ENCODE results near the gene IRF7.
A peak's percentile ranks its signal among the peaks of the same experiment; 100 is the strongest.
"Not testable (repeated sequence)": the region's sequence is repeated elsewhere in the genome, so short reads cannot be mapped to it uniquely, and the experiment has no call there.

Gene IRF7

GRCh38 chr11:615504-616319 lies at the start of gene IRF7:
Gene IRF7, minus strand, starts transcription at chr11:615950. Its CDS starts 586 bp downstream, at chr11:615364.
- H3K4me3 Mint-ChIP-seq: peak within 1 kb of the TSS; percentile 85
- peaks cover 22% of the 10 kb centered on the region for H3K4me1 Mint-ChIP-seq
- peak; percentile 74 to 77 for DNase-seq (ENCODE audit: low spot score in 2 of 2)
- no peaks in the 10 kb centered on the region for H3K9me3 Mint-ChIP-seq
- H3K36me3 Mint-ChIP-seq (ENCODE audit: insufficient read depth): peaks cover 32% of the 10 kb centered on the region
- H3K27me3 Mint-ChIP-seq: no peaks in the 10 kb centered on the region
- ATAC-seq (replicated peaks; ENCODE audit: extremely low read depth, poor library complexity, severe bottlenecking): peak; percentile 79
- peak within 1 kb of the TSS; percentile 88 for H3K27ac Mint-ChIP-seq (ENCODE audit: low read depth)

GRCh38 chr11:665062-665703 lies 49.4 kb upstream of the IRF7 start:
- Mint-ChIP-seq H3K36me3 (ENCODE audit: insufficient read depth) (peaks cover 13% of the 10 kb centered on the region), H3K9me3 (no peaks in the 10 kb centered on the region), H3K4me1 (peaks cover 5% of the 10 kb centered on the region), H3K4me3 (no peak overlapping the region), H3K27ac (ENCODE audit: low read depth) (no peak overlapping the region), H3K27me3 (no peaks in the 10 kb centered on the region)
- no peak for DNase-seq (ENCODE audit: low spot score in 2 of 2)
- no peak for ATAC-seq (replicated peaks; ENCODE audit: extremely low read depth, poor library complexity, severe bottlenecking)

- no peak overlapping the region for H3K4me3 Mint-ChIP-seq
- DNase-seq (ENCODE audit: low spot score in 2 of 2): no peak
- no peak for ATAC-seq (replicated peaks; ENCODE audit: extremely low read depth, poor library complexity, severe bottlenecking)
- H3K27ac Mint-ChIP-seq (ENCODE audit: low read depth): no peak overlapping the region
- peaks cover 10% of the 10 kb centered on the region for H3K36me3 Mint-ChIP-seq (ENCODE audit: insufficient read depth)
- no peaks in the 10 kb centered on the region for H3K27me3 Mint-ChIP-seq
- H3K9me3 Mint-ChIP-seq: no peaks in the 10 kb centered on the region
- peaks cover 5% of the 10 kb centered on the region for H3K4me1 Mint-ChIP-seq
These were observed 47.0 kb upstream of the IRF7 start for GRCh38 chr11:662689-663274.

GRCh38 chr11:660681-661444 lies 45.1 kb upstream of the IRF7 start:
- no peak for ATAC-seq (replicated peaks; ENCODE audit: extremely low read depth, poor library complexity, severe bottlenecking)
- no peaks in the 10 kb centered on the region for H3K27me3 Mint-ChIP-seq
- H3K4me3 Mint-ChIP-seq: no peak overlapping the region
- peaks cover 5% of the 10 kb centered on the region for H3K4me1 Mint-ChIP-seq
- no peaks in the 10 kb centered on the region for H3K9me3 Mint-ChIP-seq
- no peak overlapping the region for H3K27ac Mint-ChIP-seq (ENCODE audit: low read depth)
- no peak for DNase-seq (ENCODE audit: low spot score in 2 of 2)
- peaks cover 8% of the 10 kb centered on the region for H3K36me3 Mint-ChIP-seq (ENCODE audit: insufficient read depth)

- ATAC-seq (replicated peaks; ENCODE audit: extremely low read depth, poor library complexity, severe bottlenecking): no peak
- DNase-seq (ENCODE audit: low spot score in 2 of 2): no peak
These were observed 44.5 kb upstream of the IRF7 start for GRCh38 chr11:660281-660680.

GRCh38 chr11:659532-660085 lies 43.9 kb upstream of the IRF7 start:
- Mint-ChIP-seq H3K9me3 (no peaks in the 10 kb centered on the region), H3K4me3 (no peak overlapping the region), H3K4me1 (peaks cover 5% of the 10 kb centered on the region), H3K27me3 (no peaks in the 10 kb centered on the region), H3K27ac (ENCODE audit: low read depth) (no peak overlapping the region), H3K36me3 (ENCODE audit: insufficient read depth) (peaks cover 8% of the 10 kb centered on the region)
- DNase-seq (ENCODE audit: low spot score in 2 of 2) (no peak), ATAC-seq (replicated peaks; ENCODE audit: extremely low read depth, poor library complexity, severe bottlenecking) (no peak)

More at GRCh38 chr11:660281-660680, 44.5 kb upstream of the IRF7 start:
- Mint-ChIP-seq H3K4me1 (peaks cover 5% of the 10 kb centered on the region), H3K4me3 (no peak overlapping the region), H3K36me3 (ENCODE audit: insufficient read depth) (peaks cover 8% of the 10 kb centered on the region), H3K27ac (ENCODE audit: low read depth) (no peak overlapping the region), H3K27me3 (no peaks in the 10 kb centered on the region), H3K9me3 (no peaks in the 10 kb centered on the region)

- Mint-ChIP-seq H3K27me3 (no peaks in the 10 kb centered on the region), H3K4me1 (peaks cover 2% of the 10 kb centered on the region), H3K27ac (ENCODE audit: low read depth) (no peak overlapping the region)
These were observed 42.0 kb upstream of the IRF7 start for GRCh38 chr11:657691-658126.

GRCh38 chr11:656866-657265 lies 41.1 kb upstream of the IRF7 start:
- no peaks in the 10 kb centered on the region for H3K27me3 Mint-ChIP-seq
- H3K4me3 Mint-ChIP-seq: no peak overlapping the region
- DNase-seq (ENCODE audit: low spot score in 2 of 2): no peak
- no peaks in the 10 kb centered on the region for H3K4me1 Mint-ChIP-seq
- no peak for ATAC-seq (replicated peaks; ENCODE audit: extremely low read depth, poor library complexity, severe bottlenecking)
- H3K36me3 Mint-ChIP-seq (ENCODE audit: insufficient read depth): peaks cover 15% of the 10 kb centered on the region
- H3K9me3 Mint-ChIP-seq: no peaks in the 10 kb centered on the region
- no peak overlapping the region for H3K27ac Mint-ChIP-seq (ENCODE audit: low read depth)

More at GRCh38 chr11:657691-658126, 42.0 kb upstream of the IRF7 start:
- no peak for DNase-seq (ENCODE audit: low spot score in 2 of 2)
- no peak for ATAC-seq (replicated peaks; ENCODE audit: extremely low read depth, poor library complexity, severe bottlenecking)
- H3K36me3 Mint-ChIP-seq (ENCODE audit: insufficient read depth): peaks cover 11% of the 10 kb centered on the region
- H3K4me3 Mint-ChIP-seq: no peak overlapping the region
- H3K9me3 Mint-ChIP-seq: no peaks in the 10 kb centered on the region

GRCh38 chr11:656426-656825 lies 40.7 kb upstream of the IRF7 start:
- H3K36me3 Mint-ChIP-seq (ENCODE audit: insufficient read depth): peaks cover 19% of the 10 kb centered on the region
- DNase-seq (ENCODE audit: low spot score in 2 of 2) (no peak), ATAC-seq (replicated peaks; ENCODE audit: extremely low read depth, poor library complexity, severe bottlenecking) (no peak)
- H3K9me3 Mint-ChIP-seq: no peaks in the 10 kb centered on the region
- no peaks in the 10 kb centered on the region for H3K27me3 Mint-ChIP-seq
- H3K4me1 Mint-ChIP-seq: no peaks in the 10 kb centered on the region
- H3K27ac Mint-ChIP-seq (ENCODE audit: low read depth): no peak overlapping the region
- no peak overlapping the region for H3K4me3 Mint-ChIP-seq

- H3K36me3 Mint-ChIP-seq (ENCODE audit: insufficient read depth): peaks cover 20% of the 10 kb centered on the region
- ATAC-seq (replicated peaks; ENCODE audit: extremely low read depth, poor library complexity, severe bottlenecking) (no peak), DNase-seq (ENCODE audit: low spot score in 2 of 2) (no peak)
- no peaks in the 10 kb centered on the region for H3K27me3 Mint-ChIP-seq
- H3K27ac Mint-ChIP-seq (ENCODE audit: low read depth): no peak overlapping the region
- H3K4me3 Mint-ChIP-seq: no peak overlapping the region
- no peaks in the 10 kb centered on the region for H3K4me1 Mint-ChIP-seq
- H3K9me3 Mint-ChIP-seq: no peaks in the 10 kb centered on the region
These were observed 39.4 kb upstream of the IRF7 start for GRCh38 chr11:655036-655726.

GRCh38 chr11:654444-654843 lies 38.7 kb upstream of the IRF7 start:
- not testable (repeated sequence) for H3K27me3 Mint-ChIP-seq; H3K4me3 Mint-ChIP-seq; ATAC-seq (replicated peaks; ENCODE audit: extremely low read depth, poor library complexity, severe bottlenecking); H3K27ac Mint-ChIP-seq (ENCODE audit: low read depth); H3K4me1 Mint-ChIP-seq; DNase-seq (ENCODE audit: low spot score in 2 of 2); H3K9me3 Mint-ChIP-seq
- peaks cover 23% of the 10 kb centered on the region for H3K36me3 Mint-ChIP-seq (ENCODE audit: insufficient read depth)

- DNase-seq (ENCODE audit: low spot score in 2 of 2) (no peak), ATAC-seq (replicated peaks; ENCODE audit: extremely low read depth, poor library complexity, severe bottlenecking) (no peak)
- H3K9me3 Mint-ChIP-seq: no peaks in the 10 kb centered on the region
- H3K27me3 Mint-ChIP-seq: no peaks in the 10 kb centered on the region
- H3K36me3 Mint-ChIP-seq (ENCODE audit: insufficient read depth): peaks cover 22% of the 10 kb centered on the region
- no peak overlapping the region for H3K4me3 Mint-ChIP-seq
- H3K4me1 Mint-ChIP-seq: no peaks in the 10 kb centered on the region
- no peak overlapping the region for H3K27ac Mint-ChIP-seq (ENCODE audit: low read depth)
These were observed 38.1 kb upstream of the IRF7 start for GRCh38 chr11:653837-654236.
